SK-N-SH treated with all-trans-retinoic acid at 6 μM for 48 hours (cell line): ENCODE data around the gene ZNF148.

Experiments
- ATAC-seq: fragments of 200-7000 bp; cut with Tn5 transposase; 3 replicates; pipeline ENCODE4 v1.9.1; 2020; ENCODE audit warnings: mild to moderate bottlenecking, moderate library complexity
- ARNTL ChIP-seq: fragments of 450-650 bp; formaldehyde crosslinking; IDR thresholded peaks from 2 replicates; pipeline ENCODE4 v1.5.0; 2020; ENCODE audit warnings: low read depth, mild to moderate bottlenecking, moderate library complexity, borderline replicate concordance
- BACH2 ChIP-seq: fragments of 250-450 bp; sonication (Bioruptor Pico); IDR thresholded peaks from 2 replicates; pipeline ENCODE4 v1.9.0; 2021; ENCODE audit warnings: mild to moderate bottlenecking, borderline replicate concordance
- CREB5 ChIP-seq: fragments of 250-450 bp; sonication (Bioruptor Pico); IDR thresholded peaks from 2 replicates; pipeline ENCODE4 v1.5.1; 2020; ENCODE audit warnings: low read depth, mild to moderate bottlenecking, moderate library complexity
- CSRNP3 ChIP-seq: fragments of 250-450 bp; sonication (Bioruptor Pico); IDR thresholded peaks from 2 replicates; pipeline ENCODE4 v1.5.1; 2021; ENCODE audit warnings: mild to moderate bottlenecking, moderate library complexity
- ESRRG ChIP-seq: fragments of 250-450 bp; sonication (Bioruptor Pico); IDR thresholded peaks from 2 replicates; pipeline ENCODE4 v1.6.1; 2021; ENCODE audit warnings: mild to moderate bottlenecking
- GLIS3 ChIP-seq: fragments of 250-450 bp; sonication (Bioruptor Pico); IDR thresholded peaks from 2 replicates; pipeline ENCODE4 v1.5.0; 2020; ENCODE audit warnings: mild to moderate bottlenecking, moderate library complexity
- PATZ1 ChIP-seq: fragments of 250-450 bp; sonication (Bioruptor Pico); IDR thresholded peaks from 2 replicates; pipeline ENCODE4 v1.8.0; 2020; ENCODE audit warnings: mild to moderate bottlenecking, moderate library complexity, borderline replicate concordance
- POU6F1 ChIP-seq: fragments of 250-450 bp; sonication (Bioruptor Pico); IDR thresholded peaks from 2 replicates; pipeline ENCODE4 v1.8.0; 2021; ENCODE audit warnings: low read depth, mild to moderate bottlenecking, moderate library complexity, borderline replicate concordance
- PPARA ChIP-seq: fragments of 250-450 bp; sonication (Bioruptor Pico); IDR thresholded peaks from 2 replicates; pipeline ENCODE4 v1.5.0; 2020; ENCODE audit warnings: mild to moderate bottlenecking, borderline replicate concordance
- TCF4 ChIP-seq: fragments of 250-450 bp; sonication (Bioruptor Pico); IDR thresholded peaks from 2 replicates; pipeline ENCODE4 v1.8.0; 2021; ENCODE audit warnings: mild to moderate bottlenecking, moderate library complexity, borderline replicate concordance
- TOX ChIP-seq: fragments of 250-450 bp; sonication (Bioruptor Pico); IDR thresholded peaks from 2 replicates; pipeline ENCODE4 v1.8.0; 2021; ENCODE audit warnings: mild to moderate bottlenecking, moderate library complexity, borderline replicate concordance
- TSHZ2 ChIP-seq: fragments of 250-450 bp; sonication (Bioruptor Pico); IDR thresholded peaks from 2 replicates; pipeline ENCODE4 v1.5.0; 2020; ENCODE audit warnings: mild to moderate bottlenecking, moderate library complexity
- ZC3H10 ChIP-seq: fragments of 250-450 bp; sonication (Bioruptor Pico); IDR thresholded peaks from 2 replicates; pipeline ENCODE4 v1.5.1; 2021; ENCODE audit warnings: mild to moderate bottlenecking, moderate library complexity
- ZFP3 ChIP-seq: fragments of 250-450 bp; sonication (Bioruptor Pico); IDR thresholded peaks from 2 replicates; pipeline ENCODE4 v1.5.0; 2020; ENCODE audit warnings: mild to moderate bottlenecking, moderate library complexity
- ZFP30 ChIP-seq: fragments of 450-650 bp; formaldehyde crosslinking; IDR thresholded peaks from 2 replicates; pipeline ENCODE4 v1.5.0; 2022; ENCODE audit warnings: mild to moderate bottlenecking, moderate library complexity
- ZNF565 ChIP-seq: fragments of 450-650 bp; formaldehyde crosslinking; conservative IDR thresholded peaks from 2 replicates; pipeline ENCODE4 v1.5.0; 2020; ENCODE audit warnings: low read depth, mild to moderate bottlenecking, moderate library complexity
- ZNF70 ChIP-seq: fragments of 450-650 bp; formaldehyde crosslinking; IDR thresholded peaks from 2 replicates; pipeline ENCODE4 v1.5.0; 2020; ENCODE audit warnings: mild to moderate bottlenecking, moderate library complexity
- ZNF8 ChIP-seq: fragments of 450-650 bp; formaldehyde crosslinking; IDR thresholded peaks from 2 replicates; pipeline ENCODE4 v1.5.0; 2020; ENCODE audit warnings: mild to moderate bottlenecking, moderate library complexity

The ZNF148 gene

DNA sequence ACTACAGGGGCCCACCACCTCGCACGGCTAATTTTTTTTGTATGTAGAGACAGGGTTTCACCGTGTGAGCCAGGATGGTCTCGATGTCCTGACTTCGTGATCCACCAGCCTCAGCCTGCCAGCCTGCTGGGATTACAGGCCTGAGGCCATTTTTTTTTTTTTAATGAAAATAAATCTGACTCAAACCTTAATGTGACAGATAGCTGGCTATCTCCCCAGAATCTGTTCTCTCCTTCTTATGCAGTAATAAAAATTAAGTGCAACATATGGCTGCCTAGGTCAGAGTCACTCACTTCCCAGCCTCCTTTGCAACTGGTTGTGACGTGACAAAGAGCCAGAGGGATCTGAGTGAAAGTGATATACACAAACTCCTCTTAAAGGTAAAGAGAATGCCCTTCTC lies 53.0 kb downstream of the ZNF148 start (continued):
- TF ChIP-seq PATZ1 (CRISPR knock-in tag), result peak; percentile 26; the same call in 1 of the 2 replicates

- TF ChIP-seq POU6F1 (no peak), PPARA (CRISPR knock-in tag) (no peak), CSRNP3 (CRISPR knock-in tag) (no peak), BACH2 (CRISPR knock-in tag) (no peak), ZNF8 (no peak), ZNF565 (CRISPR knock-in tag) (no peak), PATZ1 (CRISPR knock-in tag) (no peak), TOX (no peak), CREB5 (CRISPR knock-in tag) (no peak), ZNF70 (CRISPR knock-in tag) (no peak), ZFP3 (CRISPR knock-in tag) (no peak), TCF4 (CRISPR knock-in tag) (no peak), ARNTL (CRISPR knock-in tag) (no peak), GLIS3 (no peak), TSHZ2 (no peak), ESRRG (CRISPR knock-in tag) (no peak)
- no peak for ATAC-seq
These were observed 55.4 kb downstream of the ZNF148 start for GRCh38 chr3:125319765-125320164.

DNA sequence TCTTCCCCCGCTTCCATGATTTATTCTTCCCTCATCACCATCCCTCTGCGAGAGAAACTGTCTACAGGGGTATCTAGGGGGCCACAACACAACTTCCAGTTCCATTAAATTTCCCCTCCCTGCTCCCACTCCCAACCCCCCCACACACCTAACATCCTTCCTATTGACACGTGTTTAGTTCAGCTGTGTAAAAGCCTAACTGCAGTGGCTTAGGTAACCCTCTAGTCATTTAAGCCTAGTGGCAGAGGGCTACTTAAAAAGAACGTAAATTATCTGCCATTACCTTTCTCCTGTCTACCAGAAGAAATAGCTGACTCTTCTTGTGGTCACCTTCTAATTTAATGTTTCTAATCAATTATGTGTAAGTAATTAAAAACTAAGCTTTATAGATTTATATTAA lies 56.3 kb downstream of the ZNF148 start:
- no peak for TF ChIP-seq GLIS3
- TF ChIP-seq, all 23 proteins: peak for 0
- ATAC-seq, result no peak

GRCh38 chr3:125318167-125318865 lies 56.8 kb downstream of the ZNF148 start:
- TF ChIP-seq TOX, result no peak
- no peak for TF ChIP-seq TSHZ2
- no peak for TF ChIP-seq ZFP30
- no peak for TF ChIP-seq BACH2 (CRISPR knock-in tag)
- no peak for TF ChIP-seq ESRRG (CRISPR knock-in tag)
- no peak for TF ChIP-seq PPARA (CRISPR knock-in tag)
- TF ChIP-seq ARNTL (CRISPR knock-in tag), result no peak
- no peak for TF ChIP-seq ZC3H10 (CRISPR knock-in tag)
- no peak for ATAC-seq
